ENCODE data around the gene CPVL. TPM values are rescaled to one million over a fixed set of nuclear protein-coding genes. Genes with fewer than 3 reads are reported as not detected.
A peak's percentile ranks its signal among the peaks of the same experiment; 100 is the strongest.

CPVL gene
- total RNA-seq, 4 donors from 2014 or later = 3.9 to 34.1 (median 15.7) TPM

GRCh38 chr7:29112721-29113120 is 33.6 kb downstream of the CPVL start:
- no peak for TF ChIP-seq CTCF (IDR thresholded peaks at IDR 0.05)
- no peak for TF ChIP-seq POLR2A (IDR thresholded peaks at IDR 0.05)
- 46 to 60% methylated on average over 4 of the region's 4 CpGs for WGBS, 2 donors

GRCh38 chr7:29109899-29110298 is 36.4 kb downstream of the CPVL start:
- no peaks in the 10 kb centered on the region for H3K36me3 ChIP-seq
- H3K9me3 ChIP-seq = no peaks in the 10 kb centered on the region
- 39 to 40% methylated on average over 2 of the region's 2 CpGs for WGBS, 2 donors
- peaks cover 19 to 69% (median 26%) of the 10 kb centered on the region in 3 donors for H3K4me1 ChIP-seq
- H3K27ac ChIP-seq = peak overlapping the region in 1 of 4 donors; percentile 41
- no peak overlapping the region for H3K4me3 ChIP-seq
- no peak for DNase-seq
- H3K27me3 ChIP-seq = no peaks in the 10 kb centered on the region
- TF ChIP-seq CTCF (IDR thresholded peaks at IDR 0.05) = no peak
- intact Hi-C loops (cut with DNase I) = loop anchor here (5.0 to 10.0 kb wide), 3 partner anchors 155 to 297 kb away; partner anchors contain the start of gene TRIL

More at GRCh38 chr7:29112721-29113120, 33.6 kb downstream of the CPVL start:
- no peaks in the 10 kb centered on the region for H3K27me3 ChIP-seq
- peak overlapping the region in 3 of 4 donors; percentile 58 to 65 (median 61) for H3K27ac ChIP-seq
- H3K36me3 ChIP-seq = no peaks in the 10 kb centered on the region
- no peak for DNase-seq
- no peaks in the 10 kb centered on the region for H3K9me3 ChIP-seq
- H3K4me1 ChIP-seq = peaks cover 22 to 81% (median 40%) of the 10 kb centered on the region in 3 donors
- intact Hi-C loops (cut with DNase I) = no loop called here
- H3K4me3 ChIP-seq = no peak overlapping the region

- TF ChIP-seq CTCF (IDR thresholded peaks at IDR 0.05) (no peak), POLR2A (IDR thresholded peaks at IDR 0.05) (no peak)
- H3K27ac ChIP-seq = no peak overlapping the region
- intact Hi-C loops (cut with DNase I) = loop anchor here (5.0 to 10.0 kb wide), 3 partner anchors 155 to 298 kb away; partner anchors contain the start of gene TRIL
- no peaks in the 10 kb centered on the region for H3K27me3 ChIP-seq
- H3K36me3 ChIP-seq = no peaks in the 10 kb centered on the region
- 29% methylated on average over 3 of the region's 3 CpGs for WGBS, 2 donors
- DNase-seq = no peak
- H3K9me3 ChIP-seq = no peaks in the 10 kb centered on the region
- H3K4me3 ChIP-seq = no peak overlapping the region
- H3K4me1 ChIP-seq = peaks cover 14 to 68% (median 21%) of the 10 kb centered on the region in 3 donors
Measured at GRCh38 chr7:29109358-29109757, 37.0 kb downstream of the CPVL start.

- TF ChIP-seq POLR2A (IDR thresholded peaks at IDR 0.05) (no peak), CTCF (IDR thresholded peaks at IDR 0.05) (no peak)
- WGBS, 2 donors = 75 to 100% methylated on average over 1 to 2 of the region's 2 CpGs
Measured at GRCh38 chr7:29107056-29107455, 39.3 kb downstream of the CPVL start.

GRCh38 chr7:29106669-29106988 is 39.7 kb downstream of the CPVL start:
- intact Hi-C loops (cut with DNase I) = loop anchor here (5.0 to 10.0 kb wide), 3 partner anchors 152 to 301 kb away; partner anchors contain the start of gene TRIL
- DNase-seq = no peak
- WGBS, 2 donors = 40% methylated on average over 3 of the region's 3 CpGs
- Histone ChIP-seq H3K9me3 (no peaks in the 10 kb centered on the region), H3K4me1 (peaks cover 0 to 44% (median 8%) of the 10 kb centered on the region in 3 donors), H3K27me3 (no peaks in the 10 kb centered on the region), H3K27ac (no peak overlapping the region), H3K4me3 (no peak overlapping the region), H3K36me3 (no peaks in the 10 kb centered on the region)
- no peak for TF ChIP-seq CTCF (IDR thresholded peaks at IDR 0.05)
- TF ChIP-seq POLR2A (IDR thresholded peaks at IDR 0.05) = no peak

More at GRCh38 chr7:29107056-29107455, 39.3 kb downstream of the CPVL start:
- DNase-seq = no peak
- no peak overlapping the region for H3K4me3 ChIP-seq
- H3K27me3 ChIP-seq = no peaks in the 10 kb centered on the region
- H3K36me3 ChIP-seq = no peaks in the 10 kb centered on the region
- H3K9me3 ChIP-seq = no peaks in the 10 kb centered on the region
- H3K4me1 ChIP-seq = peaks cover 0 to 48% (median 8%) of the 10 kb centered on the region in 3 donors
- no peak overlapping the region for H3K27ac ChIP-seq
- intact Hi-C loops (cut with DNase I) = loop anchor here (5.0 to 10.0 kb wide), 3 partner anchors 152 to 300 kb away; partner anchors contain the start of gene TRIL

Measured in esophagus squamous epithelium (tissue), 5 donors.